SK-N-SH treated with all-trans-retinoic acid at 6 μM for 48 hours (cell line): ENCODE data around the gene GNAS-AS1.

Experiments
- ARNTL ChIP-seq: fragments of 450-650 bp; formaldehyde crosslinking; IDR thresholded peaks from 2 replicates; pipeline ENCODE4 v1.5.0; 2020; ENCODE audit warnings: low read depth, mild to moderate bottlenecking, moderate library complexity, borderline replicate concordance
- CREB5 ChIP-seq: fragments of 250-450 bp; sonication (Bioruptor Pico); IDR thresholded peaks from 2 replicates; pipeline ENCODE4 v1.5.1; 2020; ENCODE audit warnings: low read depth, mild to moderate bottlenecking, moderate library complexity
- OSR1 ChIP-seq: fragments of 250-450 bp; sonication (Bioruptor Pico); IDR thresholded peaks from 2 replicates; pipeline ENCODE4 v1.8.0; 2022; ENCODE audit warnings: moderate library complexity, mild to moderate bottlenecking, inconsistent platforms
- PATZ1 ChIP-seq: fragments of 250-450 bp; sonication (Bioruptor Pico); IDR thresholded peaks from 2 replicates; pipeline ENCODE4 v1.8.0; 2020; ENCODE audit warnings: mild to moderate bottlenecking, moderate library complexity, borderline replicate concordance

GRCh38 chr20:58870293-58871014 is 19.8 kb upstream of the GNAS-AS1 start:
- TF ChIP-seq OSR1 (CRISPR knock-in tag) = no peak
- no peak for TF ChIP-seq PATZ1 (CRISPR knock-in tag)
- no peak for TF ChIP-seq CREB5 (CRISPR knock-in tag)
- no peak for TF ChIP-seq ARNTL
